ENCODE measurements around the gene MINDY4. TPM values are rescaled to one million over a fixed set of nuclear protein-coding genes. Genes with fewer than 3 reads are reported as not detected.

Gene MINDY4
- total RNA-seq, 2 experiments from 2014 or later = 1.3 to 1.7 TPM

DNA sequence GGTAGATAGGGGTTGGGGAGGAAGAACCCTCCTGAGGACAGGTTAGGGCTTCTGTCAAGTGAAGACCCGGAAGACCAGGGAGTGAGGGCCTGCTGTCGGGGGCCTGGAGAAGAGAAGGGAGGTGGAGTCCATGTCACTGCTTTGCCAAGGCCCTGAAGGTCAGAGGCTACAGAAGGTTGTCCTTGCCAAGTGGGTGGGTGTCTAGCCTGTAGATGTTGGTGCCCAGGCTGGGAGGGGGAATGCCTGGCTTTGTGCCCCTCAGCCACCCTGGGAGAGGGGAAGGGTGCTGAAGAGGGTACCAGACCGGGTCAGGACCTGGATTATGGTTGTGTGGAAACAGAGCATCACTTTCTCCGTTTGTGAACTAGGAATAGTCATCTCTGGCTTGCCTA lies 73.3 kb downstream of the MINDY4 start:
- no peak for DNase-seq
- Mint-ChIP-seq H3K27ac (no peak overlapping the region), H3K27me3 (no peaks in the 10 kb centered on the region), H3K4me1 (ENCODE audit: low read depth) (no peaks in the 10 kb centered on the region), H3K9me3 (no peaks in the 10 kb centered on the region), H3K36me3 (ENCODE audit: low read depth) (no peaks in the 10 kb centered on the region), H3K4me3 (no peak overlapping the region)
- ATAC-seq = no peak
- CTCF ChIA-PET = interaction anchor here (1.8 kb wide), 1 partner anchor 94 kb away, joined by 5 read pairs; no protein-coding TSS in a partner anchor
- intact Hi-C loops (cut with micrococcal nuclease) = no loop called here
- TF ChIP-seq, protein P1, sequence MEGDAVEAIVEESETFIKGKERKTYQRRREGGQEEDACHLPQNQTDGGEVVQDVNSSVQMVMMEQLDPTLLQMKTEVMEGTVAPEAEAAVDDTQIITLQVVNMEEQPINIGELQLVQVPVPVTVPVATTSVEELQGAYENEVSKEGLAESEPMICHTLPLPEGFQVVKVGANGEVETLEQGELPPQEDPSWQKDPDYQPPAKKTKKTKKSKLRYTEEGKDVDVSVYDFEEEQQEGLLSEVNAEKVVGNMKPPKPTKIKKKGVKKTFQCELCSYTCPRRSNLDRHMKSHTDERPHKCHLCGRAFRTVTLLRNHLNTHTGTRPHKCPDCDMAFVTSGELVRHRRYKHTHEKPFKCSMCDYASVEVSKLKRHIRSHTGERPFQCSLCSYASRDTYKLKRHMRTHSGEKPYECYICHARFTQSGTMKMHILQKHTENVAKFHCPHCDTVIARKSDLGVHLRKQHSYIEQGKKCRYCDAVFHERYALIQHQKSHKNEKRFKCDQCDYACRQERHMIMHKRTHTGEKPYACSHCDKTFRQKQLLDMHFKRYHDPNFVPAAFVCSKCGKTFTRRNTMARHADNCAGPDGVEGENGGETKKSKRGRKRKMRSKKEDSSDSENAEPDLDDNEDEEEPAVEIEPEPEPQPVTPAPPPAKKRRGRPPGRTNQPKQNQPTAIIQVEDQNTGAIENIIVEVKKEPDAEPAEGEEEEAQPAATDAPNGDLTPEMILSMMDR (IDR thresholded peaks at IDR 0.05) = no peak
- POLR2A ChIA-PET = interaction anchor here (0.7 kb wide), 1 partner anchor 82 kb away, joined by 4 read pairs; no protein-coding TSS in a partner anchor

DNA sequence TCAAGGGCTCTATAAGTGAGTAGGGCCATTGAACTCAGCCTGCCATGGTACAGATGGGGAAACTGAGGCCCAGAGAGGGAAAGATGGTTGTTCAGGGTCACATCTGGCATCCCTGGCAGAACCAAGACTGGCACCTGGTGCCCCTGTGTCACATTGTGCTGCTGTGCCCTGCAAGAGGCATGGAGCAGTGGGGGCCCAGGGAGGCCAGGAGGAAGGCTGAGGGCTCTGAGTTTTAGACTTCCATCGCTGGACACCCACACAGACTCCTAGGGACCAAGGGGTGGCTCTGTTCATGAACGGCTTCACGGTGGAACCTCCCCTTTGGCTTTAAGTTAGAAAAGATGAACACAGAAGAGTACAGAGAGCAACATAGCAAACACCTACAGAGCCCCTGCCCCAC lies 73.7 kb downstream of the MINDY4 start:
- Mint-ChIP-seq H3K36me3 (ENCODE audit: low read depth) (no peaks in the 10 kb centered on the region), H3K4me3 (no peak overlapping the region), H3K4me1 (ENCODE audit: low read depth) (no peaks in the 10 kb centered on the region), H3K9me3 (no peaks in the 10 kb centered on the region), H3K27me3 (no peaks in the 10 kb centered on the region), H3K27ac (no peak overlapping the region)
- ATAC-seq (no peak), DNase-seq (no peak)
- TF ChIP-seq, protein P1 (IDR thresholded peaks at IDR 0.05) = no peak
- ChIA-PET CTCF (no interaction called here), POLR2A (interaction anchor here (0.7 kb wide), 1 partner anchor 82 kb away, joined by 4 read pairs; no protein-coding TSS in a partner anchor)
- intact Hi-C loops (cut with micrococcal nuclease) = no loop called here

DNA sequence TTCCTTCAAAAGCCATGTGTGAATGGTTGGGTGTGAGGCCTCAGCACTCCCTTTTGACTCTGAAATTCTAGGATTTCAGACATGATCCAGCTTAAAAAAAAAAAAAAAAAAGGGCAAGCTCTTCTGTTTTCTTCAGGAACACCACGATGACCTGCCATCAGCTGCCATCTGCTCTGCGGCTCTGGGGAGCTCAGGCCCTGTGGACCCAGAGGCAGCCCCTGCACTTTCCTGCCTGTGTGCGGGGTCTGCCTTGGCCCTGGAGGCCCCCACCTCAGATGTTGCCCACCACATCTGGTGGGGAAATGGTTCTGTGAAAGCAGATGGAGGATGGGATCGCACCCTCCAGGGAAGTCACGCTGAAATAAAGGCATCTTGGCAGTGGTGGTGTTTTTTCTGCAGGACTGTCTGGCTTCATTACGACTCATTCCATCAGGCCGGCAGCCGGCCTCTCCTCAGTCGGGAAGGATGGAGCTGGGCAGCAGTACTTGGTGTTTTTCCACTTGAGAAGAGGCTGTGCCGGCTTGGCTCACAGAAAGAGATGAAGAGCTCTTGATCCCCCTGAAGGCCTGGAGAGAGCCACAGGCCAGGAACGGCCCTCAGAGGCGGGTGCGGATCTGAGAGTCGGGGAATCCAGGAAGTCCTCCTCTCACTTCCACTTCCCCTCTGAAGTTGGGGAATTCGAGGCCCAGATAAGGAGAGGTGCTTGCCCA lies 74.4 kb downstream of the MINDY4 start:
- Mint-ChIP-seq H3K4me1 (ENCODE audit: low read depth) (no peaks in the 10 kb centered on the region), H3K4me3 (no peak overlapping the region), H3K27me3 (no peaks in the 10 kb centered on the region), H3K36me3 (ENCODE audit: low read depth) (no peaks in the 10 kb centered on the region), H3K27ac (no peak overlapping the region), H3K9me3 (no peaks in the 10 kb centered on the region)
- intact Hi-C loops (cut with micrococcal nuclease) = no loop called here
- ChIA-PET POLR2A (interaction anchor here (0.7 kb wide), 1 partner anchor 83 kb away, joined by 4 read pairs; no protein-coding TSS in a partner anchor), CTCF (no interaction called here)
- TF ChIP-seq, protein P1 (IDR thresholded peaks at IDR 0.05) = no peak
- ATAC-seq (no peak), DNase-seq (no peak)

DNA sequence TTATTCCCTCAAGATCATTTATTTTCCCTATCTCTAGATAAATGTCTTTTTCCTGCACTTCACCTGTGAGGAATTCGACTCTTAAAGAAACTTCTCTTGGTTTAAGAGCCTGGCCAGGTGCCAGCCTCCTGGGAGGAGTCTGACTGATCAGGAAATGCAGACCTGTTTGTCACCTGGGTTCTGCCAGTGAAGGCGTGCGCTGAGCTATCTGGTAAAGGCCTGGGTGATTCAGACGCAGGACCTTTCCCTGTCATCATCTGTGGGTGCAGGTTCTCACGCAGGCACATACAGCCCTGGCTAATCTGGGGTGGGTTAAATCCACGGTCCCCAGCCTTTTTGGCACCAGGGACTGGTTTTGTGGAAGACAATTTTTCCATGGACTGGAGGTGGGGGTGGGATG lies 75.2 kb downstream of the MINDY4 start:
- TF ChIP-seq, protein P1 (IDR thresholded peaks at IDR 0.05) = no peak
- Mint-ChIP-seq H3K27ac (no peak overlapping the region), H3K4me1 (ENCODE audit: low read depth) (no peaks in the 10 kb centered on the region), H3K4me3 (no peak overlapping the region), H3K27me3 (no peaks in the 10 kb centered on the region), H3K9me3 (no peaks in the 10 kb centered on the region), H3K36me3 (ENCODE audit: low read depth) (no peaks in the 10 kb centered on the region)
- ATAC-seq (no peak), DNase-seq (no peak)
- ChIA-PET POLR2A (no interaction called here), CTCF (no interaction called here)
- intact Hi-C loops (cut with micrococcal nuclease) = no loop called here

DNA sequence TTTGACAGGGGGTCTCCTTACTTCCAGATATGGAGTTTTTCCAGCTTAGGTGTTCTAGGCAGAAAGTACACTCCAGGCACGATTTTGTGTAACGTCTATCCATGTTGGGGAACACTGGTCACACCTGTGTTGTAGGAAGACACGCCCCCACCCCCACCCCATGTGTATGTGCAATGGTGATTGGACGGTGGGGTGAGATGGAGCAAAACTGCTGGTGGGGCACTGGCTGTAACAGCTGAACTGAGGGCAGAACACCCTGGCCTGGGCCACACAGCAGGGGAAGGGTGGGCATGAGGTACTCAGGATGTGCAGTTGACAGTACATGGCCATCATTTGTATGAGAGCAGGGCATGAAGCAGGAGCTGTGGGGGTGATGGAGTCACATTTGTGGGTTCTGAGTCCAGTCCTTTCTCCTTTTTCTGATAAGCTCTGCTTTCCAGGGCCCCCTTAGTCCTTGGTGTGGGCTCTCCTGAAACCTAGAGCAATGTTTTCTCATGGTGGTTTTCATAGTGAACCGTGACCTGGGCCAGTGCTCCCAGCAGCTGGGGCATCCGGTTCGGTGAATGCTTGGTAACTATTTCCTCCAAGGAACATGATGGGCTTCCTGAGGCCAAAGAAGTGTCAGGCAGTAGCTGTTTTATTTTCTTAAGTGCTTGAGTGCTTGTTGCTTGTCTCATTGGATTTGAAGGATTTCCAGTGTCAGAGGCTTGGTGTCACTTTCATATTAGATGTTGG lies 77.1 kb downstream of the MINDY4 start:
- POLR2A ChIA-PET = no interaction called here
- Mint-ChIP-seq H3K4me3 (no peak overlapping the region), H3K9me3 (no peaks in the 10 kb centered on the region), H3K27ac (no peak overlapping the region), H3K36me3 (ENCODE audit: low read depth) (no peaks in the 10 kb centered on the region), H3K4me1 (ENCODE audit: low read depth) (no peaks in the 10 kb centered on the region), H3K27me3 (no peaks in the 10 kb centered on the region)
- DNase-seq (no peak), ATAC-seq (no peak)
- intact Hi-C loops (cut with micrococcal nuclease) = no loop called here
- TF ChIP-seq, protein P1 (IDR thresholded peaks at IDR 0.05) = no peak
- CTCF ChIA-PET = no interaction called here
